ENCODE results near the gene ZBTB20. TPM values are rescaled to one million over a fixed set of nuclear protein-coding genes. Genes with fewer than 3 reads are reported as not detected.

ZBTB20 gene
- total RNA-seq, 1 donor from 2014 or later: 30.4 TPM

- no peaks in the 10 kb centered on the region for H3K27me3 Mint-ChIP-seq (ENCODE audit: low read depth)
- no peak overlapping the region for H3K4me3 Mint-ChIP-seq
- H3K27ac Mint-ChIP-seq: no peak overlapping the region
- TF ChIP-seq, protein P1, sequence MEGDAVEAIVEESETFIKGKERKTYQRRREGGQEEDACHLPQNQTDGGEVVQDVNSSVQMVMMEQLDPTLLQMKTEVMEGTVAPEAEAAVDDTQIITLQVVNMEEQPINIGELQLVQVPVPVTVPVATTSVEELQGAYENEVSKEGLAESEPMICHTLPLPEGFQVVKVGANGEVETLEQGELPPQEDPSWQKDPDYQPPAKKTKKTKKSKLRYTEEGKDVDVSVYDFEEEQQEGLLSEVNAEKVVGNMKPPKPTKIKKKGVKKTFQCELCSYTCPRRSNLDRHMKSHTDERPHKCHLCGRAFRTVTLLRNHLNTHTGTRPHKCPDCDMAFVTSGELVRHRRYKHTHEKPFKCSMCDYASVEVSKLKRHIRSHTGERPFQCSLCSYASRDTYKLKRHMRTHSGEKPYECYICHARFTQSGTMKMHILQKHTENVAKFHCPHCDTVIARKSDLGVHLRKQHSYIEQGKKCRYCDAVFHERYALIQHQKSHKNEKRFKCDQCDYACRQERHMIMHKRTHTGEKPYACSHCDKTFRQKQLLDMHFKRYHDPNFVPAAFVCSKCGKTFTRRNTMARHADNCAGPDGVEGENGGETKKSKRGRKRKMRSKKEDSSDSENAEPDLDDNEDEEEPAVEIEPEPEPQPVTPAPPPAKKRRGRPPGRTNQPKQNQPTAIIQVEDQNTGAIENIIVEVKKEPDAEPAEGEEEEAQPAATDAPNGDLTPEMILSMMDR (IDR thresholded peaks at IDR 0.05; ENCODE audit: unreplicated experiment): peak; percentile 66
- no peaks in the 10 kb centered on the region for H3K9me3 Mint-ChIP-seq
- H3K4me1 Mint-ChIP-seq: no peaks in the 10 kb centered on the region
- DNase-seq (ENCODE audit: low spot score in 2 of 2, unreplicated experiment in 2 of 2): no peak
- H3K36me3 Mint-ChIP-seq: no peaks in the 10 kb centered on the region
Observed at GRCh38 chr3:114527036-114527644, 619.9 kb downstream of the ZBTB20 start.

DNA sequence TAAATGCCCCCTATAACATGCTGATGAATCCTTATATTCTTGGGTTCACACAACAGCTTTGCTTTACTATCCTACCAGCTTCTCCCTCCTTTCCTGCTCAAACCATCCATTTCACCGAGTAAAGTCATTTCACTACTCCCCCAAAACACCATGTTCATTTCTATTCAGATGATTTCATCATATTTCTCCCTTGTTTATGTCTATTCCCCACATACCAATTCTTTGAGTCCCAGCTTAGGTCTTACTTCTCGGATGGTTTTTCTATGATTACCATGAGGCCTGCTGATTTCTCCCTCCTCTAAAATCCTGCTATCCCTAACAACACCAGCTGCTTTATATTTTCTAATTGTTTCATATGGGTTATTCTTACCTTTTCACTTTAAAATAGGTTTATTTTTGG, 621.8 kb downstream of the ZBTB20 start:
- Mint-ChIP-seq H3K9me3 (no peaks in the 10 kb centered on the region), H3K4me3 (no peak overlapping the region), H3K27me3 (ENCODE audit: low read depth) (no peaks in the 10 kb centered on the region), H3K27ac (no peak overlapping the region), H3K36me3 (no peaks in the 10 kb centered on the region), H3K4me1 (no peaks in the 10 kb centered on the region)
- TF ChIP-seq, protein P1 (IDR thresholded peaks at IDR 0.05; ENCODE audit: unreplicated experiment): no peak
- no peak for DNase-seq (ENCODE audit: low spot score in 2 of 2, unreplicated experiment in 2 of 2)

DNA sequence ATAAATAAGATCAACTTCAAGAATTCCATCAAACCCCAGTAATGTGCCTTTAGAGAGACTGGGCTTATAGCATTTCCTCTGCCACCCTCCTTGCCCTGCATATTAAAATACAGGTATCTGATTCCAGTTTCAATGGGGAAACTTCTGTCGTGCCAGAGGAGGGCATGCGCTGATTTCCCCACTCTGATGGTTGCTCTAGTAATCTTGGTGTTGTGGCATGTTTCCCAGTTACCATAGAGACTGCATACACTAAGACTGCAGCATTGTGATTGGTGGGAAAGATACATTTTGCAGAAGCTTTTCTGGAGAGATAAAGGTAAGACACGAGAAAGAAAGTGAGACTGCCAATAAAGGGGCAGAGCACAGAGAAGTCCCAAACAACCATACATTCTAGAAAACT, 627.7 kb downstream of the ZBTB20 start:
- no peaks in the 10 kb centered on the region for H3K9me3 Mint-ChIP-seq
- no peaks in the 10 kb centered on the region for H3K27me3 Mint-ChIP-seq (ENCODE audit: low read depth)
- no peak overlapping the region for H3K4me3 Mint-ChIP-seq
- no peak for DNase-seq (ENCODE audit: low spot score in 2 of 2, unreplicated experiment in 2 of 2)
- no peaks in the 10 kb centered on the region for H3K4me1 Mint-ChIP-seq
- H3K27ac Mint-ChIP-seq: no peak overlapping the region
- no peaks in the 10 kb centered on the region for H3K36me3 Mint-ChIP-seq
- TF ChIP-seq, protein P1 (IDR thresholded peaks at IDR 0.05; ENCODE audit: unreplicated experiment): no peak

DNA sequence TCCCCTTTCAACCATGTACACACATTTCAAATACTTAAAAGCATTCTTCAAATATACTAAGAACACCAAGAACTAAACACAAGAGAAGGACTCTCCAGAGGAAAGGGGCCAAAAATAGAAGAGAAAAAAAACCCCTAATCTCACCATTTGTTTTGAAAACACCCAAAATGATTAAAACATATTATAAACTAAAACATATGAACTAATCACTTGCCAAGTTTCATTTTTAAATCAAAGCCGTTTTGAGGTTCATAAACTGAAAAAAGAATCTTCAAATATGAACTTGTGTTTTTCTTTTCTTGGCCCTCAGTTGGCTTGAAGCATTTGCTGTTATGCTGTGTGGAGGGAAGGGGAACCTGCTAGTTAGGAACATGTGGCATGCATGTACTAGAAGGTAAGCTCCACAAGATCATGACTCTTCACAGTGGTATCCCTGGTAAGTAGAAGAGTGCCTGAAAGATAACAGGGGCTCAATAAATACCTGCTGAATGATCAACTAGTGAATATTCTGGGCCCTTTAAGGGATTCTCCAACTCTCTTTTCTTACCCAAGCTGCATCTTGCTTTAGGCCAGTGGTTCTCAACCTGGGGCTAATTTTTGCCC, 628.8 kb downstream of the ZBTB20 start:
- H3K4me3 Mint-ChIP-seq: no peak overlapping the region
- H3K9me3 Mint-ChIP-seq: no peaks in the 10 kb centered on the region
- H3K36me3 Mint-ChIP-seq: no peaks in the 10 kb centered on the region
- TF ChIP-seq, protein P1 (IDR thresholded peaks at IDR 0.05; ENCODE audit: unreplicated experiment): no peak
- H3K27me3 Mint-ChIP-seq (ENCODE audit: low read depth): no peaks in the 10 kb centered on the region
- H3K27ac Mint-ChIP-seq: no peak overlapping the region
- no peak for DNase-seq (ENCODE audit: low spot score in 2 of 2, unreplicated experiment in 2 of 2)
- no peaks in the 10 kb centered on the region for H3K4me1 Mint-ChIP-seq

- peaks cover 6% of the 10 kb centered on the region for H3K4me1 Mint-ChIP-seq
- no peaks in the 10 kb centered on the region for H3K27me3 Mint-ChIP-seq (ENCODE audit: low read depth)
- no peak overlapping the region for H3K4me3 Mint-ChIP-seq
- TF ChIP-seq, protein P1 (IDR thresholded peaks at IDR 0.05; ENCODE audit: unreplicated experiment): no peak
- H3K9me3 Mint-ChIP-seq: no peaks in the 10 kb centered on the region
- DNase-seq (ENCODE audit: low spot score in 2 of 2, unreplicated experiment in 2 of 2): no peak
- no peaks in the 10 kb centered on the region for H3K36me3 Mint-ChIP-seq
- H3K27ac Mint-ChIP-seq: no peak overlapping the region
Observed at GRCh38 chr3:114510201-114510600, 636.9 kb downstream of the ZBTB20 start.

All from mesothelial cell of epicardium (in vitro differentiated cells).